T-helper 2 cell treated with Interferon-gamma antibody and Interleukin-4, amounts not matched to agents 5 μg/mL and 100 μg/mL, for 36 hours (primary cell): ENCODE data around the gene RIC1.
"Not testable (repeated sequence)": the region's sequence is repeated elsewhere in the genome, so short reads cannot be mapped to it uniquely, and the experiment has no call there.

Experiments
- DNase-seq: peaks from one replicate; pipeline ENCODE4 v3.0.0; 2021; ENCODE audit warnings: low spot score
- H3K27ac Mint-ChIP-seq: one replicate; pipeline ENCODE4 v1.8.0; 2021; ENCODE audit warnings: mild to moderate bottlenecking, mixed read lengths
- H3K27me3 Mint-ChIP-seq: one replicate; pipeline ENCODE4 v1.8.0; 2021; ENCODE audit warnings: low read depth, mixed read lengths
- H3K36me3 Mint-ChIP-seq: one replicate; pipeline ENCODE4 v1.8.0; 2021; ENCODE audit warnings: low read depth, mixed read lengths
- H3K4me1 Mint-ChIP-seq: one replicate; pipeline ENCODE4 v1.8.0; 2021; ENCODE audit warnings: low read depth, mixed read lengths
- H3K4me3 Mint-ChIP-seq: one replicate; pipeline ENCODE4 v1.8.0; 2022; ENCODE audit warnings: mild to moderate bottlenecking, moderate library complexity, mixed read lengths
- H3K9me3 Mint-ChIP-seq: one replicate; pipeline ENCODE4 v1.8.0; 2021; ENCODE audit warnings: mixed read lengths

The RIC1 gene, protein sequence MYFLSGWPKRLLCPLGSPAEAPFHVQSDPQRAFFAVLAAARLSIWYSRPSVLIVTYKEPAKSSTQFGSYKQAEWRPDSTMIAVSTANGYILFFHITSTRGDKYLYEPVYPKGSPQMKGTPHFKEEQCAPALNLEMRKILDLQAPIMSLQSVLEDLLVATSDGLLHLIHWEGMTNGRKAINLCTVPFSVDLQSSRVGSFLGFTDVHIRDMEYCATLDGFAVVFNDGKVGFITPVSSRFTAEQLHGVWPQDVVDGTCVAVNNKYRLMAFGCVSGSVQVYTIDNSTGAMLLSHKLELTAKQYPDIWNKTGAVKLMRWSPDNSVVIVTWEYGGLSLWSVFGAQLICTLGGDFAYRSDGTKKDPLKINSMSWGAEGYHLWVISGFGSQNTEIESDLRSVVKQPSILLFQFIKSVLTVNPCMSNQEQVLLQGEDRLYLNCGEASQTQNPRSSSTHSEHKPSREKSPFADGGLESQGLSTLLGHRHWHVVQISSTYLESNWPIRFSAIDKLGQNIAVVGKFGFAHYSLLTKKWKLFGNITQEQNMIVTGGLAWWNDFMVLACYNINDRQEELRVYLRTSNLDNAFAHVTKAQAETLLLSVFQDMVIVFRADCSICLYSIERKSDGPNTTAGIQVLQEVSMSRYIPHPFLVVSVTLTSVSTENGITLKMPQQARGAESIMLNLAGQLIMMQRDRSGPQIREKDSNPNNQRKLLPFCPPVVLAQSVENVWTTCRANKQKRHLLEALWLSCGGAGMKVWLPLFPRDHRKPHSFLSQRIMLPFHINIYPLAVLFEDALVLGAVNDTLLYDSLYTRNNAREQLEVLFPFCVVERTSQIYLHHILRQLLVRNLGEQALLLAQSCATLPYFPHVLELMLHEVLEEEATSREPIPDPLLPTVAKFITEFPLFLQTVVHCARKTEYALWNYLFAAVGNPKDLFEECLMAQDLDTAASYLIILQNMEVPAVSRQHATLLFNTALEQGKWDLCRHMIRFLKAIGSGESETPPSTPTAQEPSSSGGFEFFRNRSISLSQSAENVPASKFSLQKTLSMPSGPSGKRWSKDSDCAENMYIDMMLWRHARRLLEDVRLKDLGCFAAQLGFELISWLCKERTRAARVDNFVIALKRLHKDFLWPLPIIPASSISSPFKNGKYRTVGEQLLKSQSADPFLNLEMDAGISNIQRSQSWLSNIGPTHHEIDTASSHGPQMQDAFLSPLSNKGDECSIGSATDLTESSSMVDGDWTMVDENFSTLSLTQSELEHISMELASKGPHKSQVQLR (N-terminal part only)

DNA sequence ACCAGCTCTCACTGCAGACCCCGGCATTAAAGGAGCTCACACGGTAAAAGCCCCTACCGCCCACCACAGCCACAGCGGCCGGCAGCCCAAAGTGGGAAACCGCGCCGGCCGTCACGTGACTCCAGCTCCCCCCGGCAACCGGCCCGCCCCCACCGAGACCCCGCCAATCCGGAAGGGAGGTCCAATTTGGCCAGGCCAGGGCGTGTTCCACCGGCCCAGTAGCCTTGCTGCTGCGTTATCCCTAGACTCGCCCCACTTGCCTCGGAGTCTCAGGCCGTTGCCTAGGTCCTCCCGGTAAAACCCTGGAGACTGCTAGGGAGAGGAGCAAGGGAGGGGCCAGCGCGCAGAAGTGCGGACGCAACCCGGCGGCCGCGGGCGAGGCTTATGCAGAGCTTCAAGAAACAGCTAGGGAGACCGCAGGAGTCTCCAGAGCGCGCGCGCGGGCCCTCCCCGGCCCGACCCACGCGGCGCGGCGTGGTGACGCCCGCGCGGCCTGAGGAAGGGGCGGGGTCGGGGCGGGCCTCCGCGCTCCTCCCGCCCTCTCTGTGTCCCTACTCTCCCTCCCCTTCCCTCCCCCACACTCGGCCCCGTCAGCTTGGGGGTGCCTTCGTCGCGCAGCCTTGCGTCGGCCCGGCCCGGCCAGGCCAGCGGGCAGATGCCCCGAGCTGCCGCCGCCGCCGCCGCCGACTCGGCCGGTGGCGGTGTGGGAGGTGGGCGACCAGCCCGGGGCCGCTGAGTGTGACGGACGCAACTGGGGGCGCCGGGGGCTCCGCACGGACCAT lies at the start of gene RIC1:
RIC1 (plus strand) TSS at position 578 of the 782 bp plus-strand sequence; CDS start at position 781, 203 bp downstream.
- peak within 1 kb of the TSS; percentile 98 for H3K4me3 Mint-ChIP-seq
- H3K9me3 Mint-ChIP-seq = no peaks in the 10 kb centered on the region
- H3K27me3 Mint-ChIP-seq = no peaks in the 10 kb centered on the region
- peak within 1 kb of the TSS; percentile 98 for H3K27ac Mint-ChIP-seq
- H3K36me3 Mint-ChIP-seq = peaks cover 14% of the 10 kb centered on the region
- H3K4me1 Mint-ChIP-seq = peaks cover 55% of the 10 kb centered on the region
- peak; percentile 93 for DNase-seq

DNA sequence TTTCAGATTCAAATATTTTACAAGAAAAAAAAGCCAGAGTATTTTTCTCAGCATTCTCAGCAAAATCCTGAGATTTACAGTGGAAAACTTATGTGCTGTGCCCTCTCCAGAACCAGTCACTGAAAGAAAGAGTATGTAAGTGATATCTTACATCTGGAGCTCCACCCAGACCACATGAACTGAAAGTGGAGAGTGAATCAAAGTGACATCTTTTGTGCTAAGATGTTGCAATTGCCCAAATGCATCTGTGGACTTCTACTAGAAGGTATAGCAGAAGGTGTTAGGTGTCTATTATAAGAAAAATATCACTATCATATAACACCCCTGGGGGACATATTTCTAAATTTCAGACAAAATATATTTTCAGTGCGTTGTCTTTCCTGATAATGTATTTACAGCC lies 49.0 kb upstream of the RIC1 start:
- peaks cover 6% of the 10 kb centered on the region for H3K9me3 Mint-ChIP-seq
- peak overlapping the region; percentile 0 for H3K27ac Mint-ChIP-seq
- H3K27me3 Mint-ChIP-seq = no peaks in the 10 kb centered on the region
- H3K4me3 Mint-ChIP-seq = peak overlapping the region; percentile 28
- H3K4me1 Mint-ChIP-seq = peaks cover 34% of the 10 kb centered on the region
- peaks cover 16% of the 10 kb centered on the region for H3K36me3 Mint-ChIP-seq
- DNase-seq = no peak

DNA sequence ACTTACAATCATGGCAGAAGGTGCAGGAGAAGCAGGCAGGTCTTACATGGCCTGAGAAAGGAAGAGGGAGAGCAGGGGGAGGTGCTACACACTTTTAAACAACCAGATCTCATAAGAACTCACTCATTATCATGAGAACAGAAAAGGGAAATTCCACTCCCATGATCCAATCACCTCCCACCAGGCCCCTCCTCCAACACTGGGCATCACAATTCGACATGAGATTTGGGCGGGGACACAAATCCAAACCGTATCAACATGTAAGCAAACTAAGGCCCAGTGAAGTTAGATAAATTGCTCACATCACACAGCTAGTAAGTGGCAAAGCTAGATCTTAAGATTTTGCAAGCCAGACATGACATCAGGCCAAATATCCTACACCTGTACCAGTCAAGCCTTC lies 48.3 kb upstream of the RIC1 start:
- Mint-ChIP-seq H3K36me3 (peaks cover 14% of the 10 kb centered on the region), H3K27ac (peak overlapping the region; percentile 74), H3K4me1 (peaks cover 37% of the 10 kb centered on the region), H3K4me3 (no peak overlapping the region), H3K27me3 (no peaks in the 10 kb centered on the region), H3K9me3 (peaks cover 5% of the 10 kb centered on the region)
- DNase-seq = no peak

DNA sequence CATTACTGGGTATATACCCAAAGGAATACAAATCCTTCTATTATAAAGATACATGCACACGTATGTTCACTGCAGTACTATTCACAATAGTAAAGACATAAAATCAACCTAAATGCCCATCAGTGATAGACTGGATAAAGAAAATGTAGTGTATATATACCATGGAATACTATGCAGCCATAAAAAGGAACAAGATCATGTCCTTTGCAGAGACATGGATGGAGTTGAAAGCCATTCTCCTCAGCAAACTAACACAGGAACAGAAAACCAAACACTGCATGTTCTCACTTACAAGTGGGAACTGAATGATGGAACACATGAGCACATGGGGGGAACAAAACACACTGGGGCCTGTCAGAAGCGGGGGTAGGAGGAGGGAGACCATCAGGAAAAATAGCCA lies 47.2 kb upstream of the RIC1 start:
- not testable (repeated sequence) for DNase-seq, H3K4me3 Mint-ChIP-seq, H3K9me3 Mint-ChIP-seq, H3K27me3 Mint-ChIP-seq
- Mint-ChIP-seq H3K4me1 (peaks cover 48% of the 10 kb centered on the region), H3K36me3 (peaks cover 14% of the 10 kb centered on the region), H3K27ac (peak overlapping the region; percentile 64)

DNA sequence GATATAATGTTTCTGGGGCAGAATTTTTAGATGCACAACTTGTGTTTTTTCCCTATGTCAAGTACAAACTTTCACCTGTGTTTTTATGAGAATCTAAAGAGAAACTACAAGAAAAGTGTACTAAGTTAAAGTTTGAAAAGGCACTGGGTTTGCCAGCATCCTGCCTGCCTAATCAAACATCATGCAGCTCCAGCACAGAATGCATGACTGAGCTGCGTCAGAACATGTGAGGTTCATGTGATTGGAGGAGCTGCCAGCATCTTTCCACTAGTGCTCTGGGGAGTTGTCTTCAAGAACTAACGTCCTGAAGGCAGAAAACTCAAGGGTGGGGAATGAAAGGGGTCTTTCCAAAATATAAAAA lies 46.1 kb upstream of the RIC1 start:
- peak; percentile 32 for DNase-seq
- H3K27me3 Mint-ChIP-seq = no peaks in the 10 kb centered on the region
- peaks cover 59% of the 10 kb centered on the region for H3K4me1 Mint-ChIP-seq
- H3K36me3 Mint-ChIP-seq = peaks cover 14% of the 10 kb centered on the region
- H3K4me3 Mint-ChIP-seq = peak overlapping the region; percentile 25
- peak overlapping the region; percentile 87 for H3K27ac Mint-ChIP-seq
- H3K9me3 Mint-ChIP-seq = peaks cover 5% of the 10 kb centered on the region

DNA sequence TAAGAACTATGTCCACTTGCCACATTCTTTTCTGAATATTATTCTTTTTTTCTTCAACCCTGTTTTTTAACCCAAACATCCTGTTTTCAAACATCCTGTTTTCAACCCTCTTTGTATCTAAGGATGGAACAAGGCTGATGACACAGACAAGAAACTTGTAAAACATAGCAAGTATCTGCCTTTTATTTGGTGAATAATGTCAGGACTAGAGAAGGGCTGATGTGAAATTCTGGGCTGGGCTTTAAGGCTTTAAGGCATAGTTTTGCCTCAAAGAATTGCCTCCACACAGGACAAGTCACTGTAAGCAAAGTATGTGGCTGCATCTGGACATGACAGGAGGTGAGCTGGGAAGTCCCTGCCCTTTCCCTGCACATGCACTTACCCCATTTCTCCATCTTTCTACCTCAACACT lies 42.5 kb upstream of the RIC1 start:
- Mint-ChIP-seq H3K27me3 (no peaks in the 10 kb centered on the region), H3K4me1 (peaks cover 42% of the 10 kb centered on the region)

DNA sequence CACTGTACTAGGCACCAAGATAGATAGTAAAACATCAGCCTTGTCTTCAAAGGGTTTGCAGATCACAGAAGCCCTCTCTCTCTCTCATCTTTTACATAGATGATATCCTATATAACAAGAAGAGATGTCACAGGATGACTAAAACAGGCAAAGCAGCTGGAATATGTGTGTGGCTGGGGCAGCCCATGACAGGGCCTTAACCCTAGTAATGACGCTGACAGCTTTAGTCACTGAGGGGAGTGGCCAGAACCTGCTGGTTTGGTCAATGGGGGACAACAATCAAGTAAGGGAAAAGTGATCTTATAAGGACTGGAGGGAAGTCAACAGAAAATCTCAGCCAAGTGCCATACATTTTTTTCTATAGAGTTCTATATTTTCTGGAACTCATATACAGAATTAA lies 41.9 kb upstream of the RIC1 start:
- Mint-ChIP-seq H3K4me3 (no peak overlapping the region), H3K9me3 (peaks cover under 1% of the 10 kb centered on the region), H3K27me3 (no peaks in the 10 kb centered on the region), H3K36me3 (peaks cover 3% of the 10 kb centered on the region), H3K4me1 (peaks cover 42% of the 10 kb centered on the region), H3K27ac (peak overlapping the region; percentile 92)
- peak; percentile 63 for DNase-seq

More for the DNA sequence above, 42.5 kb upstream of the RIC1 start:
- Mint-ChIP-seq H3K27ac (peak overlapping the region; percentile 92), H3K36me3 (peaks cover 6% of the 10 kb centered on the region), H3K9me3 (peaks cover 5% of the 10 kb centered on the region), H3K4me3 (peak overlapping the region; percentile 38)
- peak; percentile 22 for DNase-seq

DNA sequence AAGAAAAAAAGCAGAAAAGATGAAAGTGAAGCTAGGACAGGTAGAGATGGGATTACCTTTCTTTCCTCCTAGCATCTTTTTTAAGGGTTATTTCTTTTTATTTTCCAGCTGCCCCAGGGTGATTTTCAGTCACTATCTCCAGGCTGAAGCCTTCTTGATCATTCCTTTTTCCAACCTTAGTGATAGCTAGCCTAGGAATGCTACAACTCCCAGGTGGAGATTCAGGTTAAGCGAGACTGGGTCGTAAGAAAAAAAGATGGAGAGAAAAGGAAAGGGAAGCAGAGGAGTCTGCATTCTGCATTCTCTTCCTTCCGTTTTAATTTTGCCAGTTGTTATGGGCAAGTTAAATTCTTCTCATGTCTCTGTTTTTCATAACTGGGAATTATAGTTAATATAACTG lies 36.7 kb upstream of the RIC1 start:
- Mint-ChIP-seq H3K9me3 (no peaks in the 10 kb centered on the region), H3K4me1 (peaks cover 17% of the 10 kb centered on the region), H3K4me3 (no peak overlapping the region), H3K27ac (no peak overlapping the region), H3K36me3 (no peaks in the 10 kb centered on the region), H3K27me3 (no peaks in the 10 kb centered on the region)
- no peak for DNase-seq

DNA sequence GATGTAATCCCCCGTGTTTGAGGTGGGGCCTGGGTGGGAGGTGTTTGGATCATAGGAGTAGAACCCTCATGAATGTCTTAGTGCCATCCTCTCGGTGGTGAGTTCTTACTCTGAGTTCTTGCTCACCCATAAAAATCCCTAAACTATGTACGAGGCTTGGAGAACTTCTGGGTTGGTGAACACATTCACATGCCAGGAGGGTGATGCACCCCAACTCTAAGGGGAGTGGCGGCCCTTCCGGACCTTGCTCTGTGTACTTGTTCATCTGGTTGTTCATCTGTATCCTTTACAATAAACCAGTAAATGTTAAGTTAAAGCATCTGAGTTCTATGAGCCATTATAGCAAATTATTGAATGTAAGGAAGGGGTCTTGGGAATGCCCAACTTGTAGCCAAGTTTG lies 36.0 kb upstream of the RIC1 start:
- Mint-ChIP-seq H3K9me3 (no peaks in the 10 kb centered on the region), H3K27me3 (no peaks in the 10 kb centered on the region), H3K4me3 (no peak overlapping the region), H3K4me1 (peaks cover 11% of the 10 kb centered on the region), H3K27ac (no peak overlapping the region), H3K36me3 (peaks cover 2% of the 10 kb centered on the region)
- no peak for DNase-seq

DNA sequence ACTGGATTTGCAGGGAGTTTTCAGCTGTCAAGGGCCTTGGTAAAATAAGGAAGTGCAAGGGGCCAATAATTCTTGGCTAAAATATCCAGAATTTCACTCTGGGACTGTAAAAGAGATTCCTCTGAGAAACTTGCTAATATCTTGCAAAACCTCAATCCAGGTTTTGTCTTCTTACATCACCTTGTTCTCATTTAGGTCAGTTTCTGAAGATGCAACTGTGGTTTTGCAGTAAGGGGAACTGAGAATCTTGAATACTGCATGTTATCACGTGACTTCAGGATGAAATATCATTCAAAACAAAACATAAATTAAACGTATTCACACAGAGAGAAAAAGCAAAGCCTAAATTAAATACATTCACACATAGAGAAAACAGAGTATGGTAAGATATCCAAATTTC lies 35.0 kb upstream of the RIC1 start:
- peaks cover 2% of the 10 kb centered on the region for H3K36me3 Mint-ChIP-seq
- H3K4me3 Mint-ChIP-seq = no peak overlapping the region
- DNase-seq = no peak
- H3K9me3 Mint-ChIP-seq = no peaks in the 10 kb centered on the region
- H3K27ac Mint-ChIP-seq = no peak overlapping the region
- H3K27me3 Mint-ChIP-seq = no peaks in the 10 kb centered on the region
- H3K4me1 Mint-ChIP-seq = peaks cover 11% of the 10 kb centered on the region

DNA sequence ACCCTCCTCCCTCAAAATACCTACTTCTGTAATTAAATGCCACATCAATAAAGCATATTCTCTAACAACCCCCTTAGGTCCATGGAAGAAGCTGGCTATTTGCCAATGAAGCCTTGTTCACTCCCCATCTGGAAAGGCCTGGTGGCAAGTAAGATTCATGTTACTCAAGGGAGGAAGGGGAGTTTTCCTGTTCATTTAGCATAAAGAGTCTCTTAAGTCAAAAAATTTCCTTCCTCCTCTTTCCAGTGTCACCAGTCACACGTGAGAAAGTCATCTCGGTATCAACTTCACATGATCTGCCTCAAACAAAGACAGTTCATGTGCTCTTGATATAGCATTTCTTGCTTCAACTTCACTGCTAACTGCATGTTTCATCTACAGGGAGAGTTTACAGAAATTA lies 32.7 kb upstream of the RIC1 start:
- DNase-seq = no peak
- Mint-ChIP-seq H3K4me3 (no peak overlapping the region), H3K4me1 (peaks cover 10% of the 10 kb centered on the region), H3K27me3 (no peaks in the 10 kb centered on the region), H3K9me3 (no peaks in the 10 kb centered on the region), H3K27ac (no peak overlapping the region), H3K36me3 (peaks cover 2% of the 10 kb centered on the region)

DNA sequence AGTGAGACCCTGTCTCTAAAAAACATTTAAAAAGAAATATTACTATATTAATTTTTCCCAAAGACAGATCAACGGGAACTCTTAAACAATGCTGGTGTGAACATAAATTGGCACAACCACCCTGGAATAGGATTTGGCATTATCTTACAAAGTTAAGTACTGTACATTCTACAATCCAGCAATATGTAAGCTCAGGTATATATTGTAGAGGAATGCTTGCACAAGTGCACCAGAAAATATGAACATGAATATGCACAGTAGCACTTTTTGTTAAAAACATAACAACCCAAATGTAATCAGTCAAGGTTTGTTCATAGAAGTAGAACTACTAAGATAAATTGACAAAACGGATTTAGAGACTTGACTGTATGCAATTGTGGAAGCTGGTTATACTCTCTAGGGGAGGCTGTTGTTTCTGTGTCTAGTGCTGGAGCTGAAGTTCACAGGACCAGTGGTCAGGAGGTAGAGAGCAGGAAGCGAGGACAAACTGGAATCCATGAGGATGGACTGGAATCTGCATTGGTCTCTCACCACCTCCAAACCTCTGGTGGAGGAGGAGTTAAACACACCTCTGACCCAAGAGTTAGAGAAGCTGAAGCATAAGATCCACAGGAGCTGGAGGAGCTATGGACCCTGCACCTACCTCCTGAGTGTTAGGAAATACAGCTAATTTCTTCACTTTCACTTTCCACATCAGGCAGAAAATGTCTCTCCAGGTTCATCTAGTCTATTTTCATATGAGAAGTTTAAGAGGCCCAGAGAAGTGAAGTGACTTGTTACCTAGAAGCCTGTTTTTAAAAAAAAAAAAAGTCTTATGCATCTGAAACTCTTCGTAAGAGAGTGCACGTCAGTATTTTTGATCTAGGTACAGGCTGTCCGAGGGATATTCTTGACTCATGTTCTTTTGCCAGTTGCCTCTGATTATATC lies 20.3 kb upstream of the RIC1 start:
- Mint-ChIP-seq H3K4me3 (peak overlapping the region; percentile 79), H3K9me3 (no peaks in the 10 kb centered on the region), H3K27ac (peak overlapping the region; percentile 8), H3K36me3 (peaks cover 11% of the 10 kb centered on the region), H3K27me3 (no peaks in the 10 kb centered on the region), H3K4me1 (peaks cover 20% of the 10 kb centered on the region)
- no peak for DNase-seq
